Measurements from ENCODE around the gene CD1D. TPM values are rescaled to one million over a fixed set of nuclear protein-coding genes. Genes with fewer than 3 reads are reported as not detected.
A peak's percentile ranks its signal among the peaks of the same experiment; 100 is the strongest.

Gene CD1D
- total and polyA plus RNA-seq, 7 donors, result 0.60 to 5.9 (median 2.3) TPM

- 5 to 29% methylated on average over 34 of the region's 34 CpGs for WGBS, 2 donors
- Histone ChIP-seq H3K4me1 (peaks cover 0 to 23% (median 18%) of the 10 kb centered on the region in 4 donors), H3K27ac (peak overlapping the region in 3 of 4 donors; percentile 24 to 40 (median 32)), H3K36me3 (no peaks in the 10 kb centered on the region), H3K9me3 (no peaks in the 10 kb centered on the region), H3K4me3 (peak overlapping the region; percentile 37 to 55 (median 50)), H3K27me3 (peaks cover 0 to 32% (median 13%) of the 10 kb centered on the region in 3 donors)
- peak; percentile 92 for DNase-seq
- no peak for TF ChIP-seq EP300 (IDR thresholded peaks at IDR 0.05)
- TF ChIP-seq POLR2A (IDR thresholded peaks at IDR 0.05), result no peak
- TF ChIP-seq CTCF (IDR thresholded peaks at IDR 0.05), result no peak
- peak in 3 of 4 donors; percentile 4 to 41 (median 5) for TF ChIP-seq POLR2AphosphoS5 (IDR thresholded peaks at IDR 0.05)
- intact Hi-C loops (cut with DNase I), result no loop called here
Observed at GRCh38 chr1:158177700-158178450, 2.8 kb upstream of the CD1D start.

GRCh38 chr1:158179301-158180041 lies 1.2 kb upstream of the CD1D start:
- Histone ChIP-seq H3K36me3 (no peaks in the 10 kb centered on the region), H3K27ac (no peak overlapping the region), H3K9me3 (no peaks in the 10 kb centered on the region), H3K4me1 (peaks cover 0 to 23% (median 18%) of the 10 kb centered on the region in 4 donors), H3K4me3 (no peak overlapping the region), H3K27me3 (peaks cover 0 to 41% (median 15%) of the 10 kb centered on the region in 3 donors)
- intact Hi-C loops (cut with DNase I), result no loop called here
- 58 to 66% methylated on average over 4 of the region's 4 CpGs for whole genome bisulfite sequencing, 2 donors
- no peak for DNase-seq
- TF ChIP-seq POLR2AphosphoS5 (IDR thresholded peaks at IDR 0.05) (no peak), POLR2A (IDR thresholded peaks at IDR 0.05) (no peak), CTCF (IDR thresholded peaks at IDR 0.05) (no peak), EP300 (IDR thresholded peaks at IDR 0.05) (no peak)

GRCh38 chr1:158181577-158181922 lies 855 bp downstream of the CD1D start:
- H3K9me3 ChIP-seq, result no peaks in the 10 kb centered on the region
- WGBS, 2 donors, result 22 to 39% methylated on average over 13 of the region's 13 CpGs
- peaks cover 0 to 41% (median 15%) of the 10 kb centered on the region in 3 donors for H3K27me3 ChIP-seq
- intact Hi-C loops (cut with DNase I), result no loop called here
- peak overlapping the region in 3 of 4 donors; percentile 41 to 56 (median 56) for H3K4me3 ChIP-seq
- TF ChIP-seq CTCF (IDR thresholded peaks at IDR 0.05), result no peak
- TF ChIP-seq POLR2AphosphoS5 (IDR thresholded peaks at IDR 0.05), result no peak
- TF ChIP-seq POLR2A (IDR thresholded peaks at IDR 0.05), result no peak
- TF ChIP-seq EP300 (IDR thresholded peaks at IDR 0.05), result no peak
- no peak for DNase-seq
- H3K4me1 ChIP-seq, result peaks cover 0 to 26% (median 20%) of the 10 kb centered on the region in 4 donors
- no peaks in the 10 kb centered on the region for H3K36me3 ChIP-seq
- H3K27ac ChIP-seq, result no peak overlapping the region

- DNase-seq, result no peak
- intact Hi-C loops (cut with DNase I), result no loop called here
- peaks cover 0 to 19% (median 10%) of the 10 kb centered on the region in 4 donors for H3K4me1 ChIP-seq
- no peaks in the 10 kb centered on the region for H3K9me3 ChIP-seq
- H3K36me3 ChIP-seq, result no peaks in the 10 kb centered on the region
- no peak overlapping the region for H3K4me3 ChIP-seq
- H3K27ac ChIP-seq, result no peak overlapping the region
- H3K27me3 ChIP-seq, result peaks cover 0 to 47% (median 15%) of the 10 kb centered on the region in 3 donors
- 68 to 86% methylated on average over 3 of the region's 3 CpGs for WGBS, 2 donors
- TF ChIP-seq CTCF (IDR thresholded peaks at IDR 0.05), result no peak
- TF ChIP-seq EP300 (IDR thresholded peaks at IDR 0.05), result no peak
- TF ChIP-seq POLR2A (IDR thresholded peaks at IDR 0.05), result no peak
- TF ChIP-seq POLR2AphosphoS5 (IDR thresholded peaks at IDR 0.05), result no peak
Observed at GRCh38 chr1:158185770-158186169, 5.1 kb downstream of the CD1D start.

All from sigmoid colon (tissue), 7 donors.